H1 (cell line): ENCODE data around the gene TMEM269. TPM values are rescaled to one million over a fixed set of nuclear protein-coding genes. Genes with fewer than 3 reads are reported as not detected.
A peak's percentile ranks its signal among the peaks of the same experiment; 100 is the strongest.

Experiments
- CTCF ChIA-PET: fragments of 300-600 bp; sonication (Branson Sonifier 250); formaldehyde crosslinking; loops from one replicate; lab custom pipeline; 2021; ENCODE audit not compliant: partially characterized antibody; lab: Charles Lee
- POLR2A ChIA-PET: fragments of 300-600 bp; sonication (Branson Sonifier 250); formaldehyde crosslinking; loops from one replicate; lab custom pipeline; 2021; ENCODE audit warnings: inconsistent platforms; ENCODE audit not compliant: partially characterized antibody; lab: Charles Lee
- DNase-seq, 2 experiments: peaks; one replicate each; pipeline versions ENCODE4 v3.0.0 to v3.0.0-alpha.2; 2010 to 2022; ENCODE audit warnings: low spot score in 2 of 2, low read depth in 1 of 2, mixed read lengths in 1 of 2
- FAIRE-seq: peaks from 2 replicates; lab custom pipeline; 2011; peaks lifted over from hg19 to GRCh38; lab: Jason Lieb, UNC
- H2AFZ ChIP-seq: 2 replicates; pipeline ENCODE4 v1.8.1; 2012; ENCODE audit warnings: low read length, inconsistent platforms
- H2AK5ac ChIP-seq: 2 replicates; pipeline ENCODE4 v1.6.1; 2013; ENCODE audit warnings: low read depth, low read length
- H2BK120ac ChIP-seq: replicated peaks from 2 replicates; pipeline ENCODE3; 2013; ENCODE audit warnings: low read depth, low read length, inconsistent platforms
- H2BK12ac ChIP-seq: 2 replicates; pipeline ENCODE4 v1.6.1; 2013; ENCODE audit warnings: low read depth, low read length
- H2BK15ac ChIP-seq: 2 replicates; pipeline ENCODE4 v1.6.1; 2013; ENCODE audit warnings: low read length
- H2BK20ac ChIP-seq: 2 replicates; pipeline ENCODE4 v1.6.1; 2013; ENCODE audit warnings: low read length
- H2BK5ac ChIP-seq: 2 replicates; pipeline ENCODE4 v1.6.1; 2013; ENCODE audit warnings: low read depth, low read length
- H3K14ac ChIP-seq: 2 replicates; pipeline ENCODE4 v1.6.1; 2013; ENCODE audit warnings: inconsistent platforms; ENCODE audit not compliant: insufficient read length
- H3K18ac ChIP-seq: 2 replicates; pipeline ENCODE4 v1.6.1; 2013; ENCODE audit warnings: low read length; ENCODE audit errors: extremely low read depth
- H3K23ac ChIP-seq: 2 replicates; pipeline ENCODE4 v1.6.1; 2013; ENCODE audit warnings: inconsistent platforms; ENCODE audit not compliant: insufficient read length
- H3K23me2 ChIP-seq: 2 replicates; pipeline ENCODE4 v1.6.1; 2013; ENCODE audit warnings: low read depth, low read length
- H3K27ac ChIP-seq: 2 replicates; pipeline ENCODE4 v1.6.1; 2011; ENCODE audit warnings: low read depth, low read length, inconsistent platforms
- H3K27me3 ChIP-seq, 4 experiments: replicated peaks in 1 of 4; 1 replicate in 1 of 4; 2 replicates in 3 of 4; pipeline versions ENCODE4 v1.6.1 to v1.8.1; 2011 to 2013; ENCODE audit warnings: low read length in 3 of 4, mild to moderate bottlenecking in 3 of 4, inconsistent platforms in 2 of 4, mixed read lengths in 2 of 4, moderate library complexity in 1 of 4; ENCODE audit not compliant: control insufficient read depth in 3 of 4, insufficient read depth in 3 of 4; ENCODE audit errors: extremely low read depth in 1 of 4
- H3K36me3 ChIP-seq, 4 experiments: 2 replicates each; pipeline versions ENCODE4 v1.6.1 to v1.8.1; 2011 to 2013; ENCODE audit warnings: mild to moderate bottlenecking in 4 of 4, low read length in 3 of 4, moderate library complexity in 2 of 4, control low read depth in 1 of 4, inconsistent platforms in 1 of 4; ENCODE audit not compliant: insufficient read depth in 4 of 4, control insufficient read depth in 2 of 4
- H3K4ac ChIP-seq: replicated peaks from 2 replicates; pipeline ENCODE3; 2013; ENCODE audit warnings: low read length, low read depth, mixed read lengths, inconsistent platforms; ENCODE audit not compliant: insufficient read length
- H3K4me1 ChIP-seq, 4 experiments: replicated peaks in 1 of 4; 1 replicate in 1 of 4; 2 replicates in 3 of 4; pipeline versions ENCODE4 v1.6.1 to v1.8.1; 2011 to 2013; ENCODE audit warnings: low read length in 3 of 4, inconsistent platforms in 2 of 4, mixed read lengths in 1 of 4; ENCODE audit not compliant: insufficient read depth in 4 of 4, control insufficient read depth in 3 of 4
- H3K4me2 ChIP-seq, 2 experiments: 2 replicates each; pipeline versions ENCODE4 v1.6.1 to v1.8.1; 2011 to 2013; ENCODE audit warnings: low read depth in 2 of 2, low read length in 2 of 2, control low read depth in 1 of 2, inconsistent platforms in 1 of 2, mild to moderate bottlenecking in 1 of 2; ENCODE audit not compliant: insufficient read depth in 1 of 2
- H3K4me3 ChIP-seq, 4 experiments: fragments of 200-600, 300-600 bp in 1 of 4; sonication (generic), shearing (Covaris generic), sonication (Bioruptor Twin) in 1 of 4; 2 replicates each; pipeline versions ENCODE4 v1.5.1 to v1.8.1; 2011 to 2016; ENCODE audit warnings: low read length in 4 of 4, low read depth in 3 of 4, control low read depth in 2 of 4, inconsistent platforms in 2 of 4, mild to moderate bottlenecking in 2 of 4, mixed read lengths in 1 of 4, moderate library complexity in 1 of 4; ENCODE audit not compliant: insufficient read depth in 2 of 4; ENCODE audit errors: extremely low read depth in 1 of 4
- H3K56ac ChIP-seq: replicated peaks from 2 replicates; pipeline ENCODE3; 2013; ENCODE audit warnings: low read depth, mild to moderate bottlenecking, mixed read lengths, low read length, inconsistent platforms; ENCODE audit not compliant: insufficient read length
- H3K79me1 ChIP-seq: 2 replicates; pipeline ENCODE4 v1.6.1; 2013; ENCODE audit warnings: low read depth, low read length, control low read depth
- H3K79me2 ChIP-seq, 2 experiments: 2 replicates each; pipeline versions ENCODE4 v1.6.1 to v1.8.1; 2012 to 2013; ENCODE audit warnings: low read length in 2 of 2, mild to moderate bottlenecking in 2 of 2, inconsistent platforms in 1 of 2; ENCODE audit not compliant: insufficient read depth in 2 of 2, control insufficient read depth in 1 of 2
- H3K9ac ChIP-seq, 4 experiments: replicated peaks in 1 of 4; 1 replicate in 1 of 4; 2 replicates in 3 of 4; pipeline versions ENCODE4 v1.6.1 to v1.8.1; 2011 to 2013; ENCODE audit warnings: low read depth in 3 of 4, low read length in 3 of 4, control low read depth in 2 of 4, mild to moderate bottlenecking in 2 of 4, moderate library complexity in 2 of 4, inconsistent platforms in 1 of 4; ENCODE audit errors: extremely low read depth in 1 of 4
- H3K9me3 ChIP-seq, 2 experiments: 2 replicates each; pipeline versions ENCODE4 v1.6.1 to v1.8.1; 2012 to 2013; ENCODE audit warnings: mild to moderate bottlenecking in 2 of 2, moderate library complexity in 2 of 2, control low read depth in 1 of 2, inconsistent platforms in 1 of 2, low read depth in 1 of 2, low read length in 1 of 2, mixed read lengths in 1 of 2; ENCODE audit not compliant: insufficient read depth in 2 of 2
- H4K20me1 ChIP-seq, 2 experiments: replicated peaks in 1 of 2; 2 replicates each; pipeline versions ENCODE3 to v1.8.1; 2011 to 2013; ENCODE audit warnings: inconsistent platforms in 2 of 2, low read length in 2 of 2, mild to moderate bottlenecking in 1 of 2; ENCODE audit not compliant: insufficient read depth in 2 of 2, control insufficient read depth in 1 of 2
- H4K5ac ChIP-seq: 2 replicates; pipeline ENCODE4 v1.6.1; 2013; ENCODE audit warnings: low read length, low read depth, mixed read lengths, inconsistent platforms; ENCODE audit not compliant: insufficient read length
- H4K8ac ChIP-seq: 2 replicates; pipeline ENCODE4 v1.8.0; 2013; ENCODE audit warnings: mild to moderate bottlenecking, moderate library complexity, low read length, inconsistent platforms; ENCODE audit not compliant: insufficient read depth; ENCODE audit errors: extremely low read depth
- H4K91ac ChIP-seq: replicated peaks from 2 replicates; pipeline ENCODE3; 2013; ENCODE audit warnings: low read length, mixed read lengths, inconsistent platforms; ENCODE audit not compliant: insufficient read length
- CBX8 ChIP-seq: fragments of 300-800, 300-1000 bp; sonication (generic); IDR thresholded peaks from 2 replicates; pipeline ENCODE4 v1.7.1; 2016; ENCODE audit warnings: low read depth, low read length, borderline replicate concordance
- CTBP2 ChIP-seq: IDR thresholded peaks from 2 replicates; pipeline ENCODE4 v1.7.0; 2011; ENCODE audit warnings: borderline replicate concordance, mild to moderate bottlenecking, moderate library complexity, mixed read lengths, low read length; ENCODE audit not compliant: insufficient read depth, insufficient read length
- POLR2A ChIP-seq, 2 experiments: IDR thresholded peaks; 1 replicate in 1 of 2; 2 replicates in 1 of 2; pipeline ENCODE4 v1.6.1; 2011; ENCODE audit warnings: low read depth in 2 of 2, low read length in 2 of 2, mild to moderate bottlenecking in 2 of 2; ENCODE audit errors: control extremely low read depth in 1 of 2
- RFX5 ChIP-seq: IDR thresholded peaks from 2 replicates; pipeline ENCODE4 v1.6.1; 2011; ENCODE audit warnings: low read depth, low read length, improper control_type of control experiment, borderline replicate concordance
- SP4 ChIP-seq: IDR thresholded peaks from 2 replicates; pipeline ENCODE4 v1.6.1; 2012; ENCODE audit warnings: low read length, inconsistent platforms
- WGBS, 2 experiments: shearing (Covaris generic) in 1 of 2; methylation state at CpG; one replicate each; pipeline versions ENCODE4 v1.1.6 to v1.1.7; 2013 to 2015; ENCODE audit warnings: low lambda C conversion rate in 2 of 2, mixed read lengths in 2 of 2, inconsistent platforms in 1 of 2, low coverage in 1 of 2, missing lambda C conversion rate in 1 of 2; ENCODE audit not compliant: insufficient replicate concordance in 2 of 2, insufficient coverage in 1 of 2, insufficient read length in 1 of 2; ENCODE audit errors: extremely low coverage in 1 of 2, missing lambda C conversion rate in 1 of 2; 5-methylcytosine and 5-hydroxymethylcytosine counted together
- polyA plus RNA-seq, 7 experiments: library from polyadenylated mRNA; depleted of rRNA in 3 of 7; stranded (reverse) in 5 of 7; unstranded in 2 of 7; fragments of >200 nt in 5 of 7; fragments of 200-250 nt in 2 of 7; gene quantifications; 1 replicate in 5 of 7; 2 replicates in 1 of 7; 4 replicates in 1 of 7; pipeline versions ENCODE4 v1.2.1 to v1.2.3, GENCODE V29; 2011 to 2013; ENCODE audit warnings: missing spikeins in 2 of 7, mixed read lengths in 2 of 7
- total RNA-seq: library from RNA; stranded (reverse); fragmentation: NEBNext Ultra II Directional; extraction: Animal tissue kit (Norgen Biotek cat#: 25700); gene quantifications from 2 replicates; pipeline ENCODE4 v1.2.1, GENCODE V29; 2021

The TMEM269 gene
- total and polyA plus RNA-seq, 2 of the 8 experiments (the other 6 are each of a cell fraction or from before 2014, with no cell fraction given): 0.14 to 0.35 TPM

GRCh38 chr1:42736571-42737200, 48.1 kb upstream of the TMEM269 start:
- Histone ChIP-seq H3K9me3 (no peaks in the 10 kb centered on the region), H2BK15ac (no peak overlapping the region), H3K36me3 (no peaks in the 10 kb centered on the region), H3K27ac (no peak overlapping the region), H3K27me3 (no peaks in the 10 kb centered on the region), H2BK120ac (no peak overlapping the region), H3K23ac (no peak overlapping the region), H3K4me1 (peaks cover 0 to 34% (median 25%) of the 10 kb centered on the region in 4 experiments; a peak in 6 of 7 replicates), H3K79me1 (peaks cover 3% of the 10 kb centered on the region; the same call in 1 of the 2 replicates), H4K91ac (no peak overlapping the region), H2BK12ac (no peak overlapping the region), H2AK5ac (no peak overlapping the region; the same call in 1 of the 2 replicates), H3K9ac (no peak overlapping the region), H2AFZ (no peak overlapping the region), H2BK5ac (0 out of 2 replicates have a peak overlapping the region, but pooled peaks have one; percentile 39), H3K4me2 (no peak overlapping the region), H3K79me2 (no peaks in the 10 kb centered on the region), H3K4me3 (no peak overlapping the region), H3K56ac (no peak overlapping the region), H3K4ac (no peak overlapping the region), H4K8ac (no peak overlapping the region; the same call in 1 of the 2 replicates), H3K18ac (no peak overlapping the region), H3K23me2 (peaks cover 5% of the 10 kb centered on the region; the same call in 1 of the 2 replicates), H3K14ac (no peak overlapping the region), H4K20me1 (peaks cover 0 to 4% of the 10 kb centered on the region in 2 experiments), H2BK20ac (no peak overlapping the region), H4K5ac (no peak overlapping the region)
- 91% methylated on average over 8 of the region's 8 CpGs; no CpG with 5 or more reads in 1 of the 2 experiments for WGBS, 2 experiments
- FAIRE-seq: no peak
- CTCF ChIA-PET: interaction anchor here (0.6 to 6.4 kb wide), 8 partner anchors 9 to 562 kb away, joined by 3 to 62 read pairs (median 4); no protein-coding TSS in a partner anchor
- TF ChIP-seq RFX5 (no peak), SP4 (no peak), CBX8 (no peak), POLR2A (IDR thresholded peaks at IDR 0.05; ENCODE audit: control extremely low read depth in 1 of 2, low read depth in 2 of 2, low read length in 2 of 2) (no peak), CTBP2 (no peak)
- POLR2A ChIA-PET: interaction anchor here (2.2 kb wide), 1 partner anchor 55 kb away, joined by 7 read pairs; the partner anchor contains the start of gene YBX1
- no peak for DNase-seq
